DOHH2 (cell line): Measurements from ENCODE around the gene JARID2.

ENCODE experiments used
- H3F3A ChIP-seq: fragments of 200-600 bp; sonication (generic), shearing (Covaris generic); 2 replicates; pipeline ENCODE4 v1.6.0; 2016; ENCODE audit warnings: antibody characterized with exemption, mild to moderate bottlenecking; ENCODE audit not compliant: control insufficient read depth, insufficient read depth
- H3K27ac ChIP-seq: fragments of 200-600 bp; sonication (generic); 2 replicates; pipeline ENCODE4 v1.5.1; 2014; ENCODE audit warnings: low read depth, mild to moderate bottlenecking, low read length, moderate library complexity
- H3K27me3 ChIP-seq: fragments of 200-600 bp; sonication (generic); 2 replicates; pipeline ENCODE4 v1.6.1; 2014; ENCODE audit warnings: mild to moderate bottlenecking, low read length, mixed read lengths; ENCODE audit not compliant: control insufficient read depth
- H3K36me3 ChIP-seq: fragments of 200-600 bp; sonication (generic); 2 replicates; pipeline ENCODE4 v1.6.1; 2014; ENCODE audit warnings: mild to moderate bottlenecking, low read length, moderate library complexity, mixed read lengths; ENCODE audit not compliant: control insufficient read depth
- H3K4me1 ChIP-seq: fragments of 200-600 bp; sonication (generic); 2 replicates; pipeline ENCODE4 v1.6.1; 2014; ENCODE audit warnings: mild to moderate bottlenecking, low read length, mixed read lengths; ENCODE audit not compliant: control insufficient read depth
- H3K4me2 ChIP-seq: fragments of 200-600 bp; sonication (generic); 2 replicates; pipeline ENCODE4 v1.6.0; 2014; ENCODE audit warnings: mild to moderate bottlenecking, low read length, moderate library complexity
- H3K4me3 ChIP-seq: fragments of 200-600 bp; sonication (generic); 2 replicates; pipeline ENCODE4 v1.5.1; 2014; ENCODE audit warnings: mild to moderate bottlenecking, low read length, mixed read lengths
- H3K79me2 ChIP-seq: fragments of 200-600 bp; sonication (generic); 2 replicates; pipeline ENCODE4 v1.6.1; 2014; ENCODE audit warnings: mild to moderate bottlenecking, low read length, mixed read lengths; ENCODE audit not compliant: control insufficient read depth
- H3K9me2 ChIP-seq: fragments of 200-600 bp; sonication (generic); replicated peaks from 2 replicates; pipeline ENCODE4 v1.6.1; 2014; ENCODE audit warnings: mild to moderate bottlenecking, low read length, mixed read lengths; ENCODE audit not compliant: control insufficient read depth
- H3K9me3 ChIP-seq: fragments of 200-600 bp; sonication (generic); 2 replicates; pipeline ENCODE4 v1.6.1; 2014; ENCODE audit warnings: antibody characterized with exemption, low read length, mixed read lengths; ENCODE audit not compliant: control insufficient read depth, insufficient read depth
- H4K20me1 ChIP-seq: fragments of 200-600 bp; sonication (generic); 2 replicates; pipeline ENCODE4 v1.6.0; 2014; ENCODE audit warnings: low read depth, mild to moderate bottlenecking, antibody characterized with exemption, low read length, moderate library complexity; ENCODE audit not compliant: control insufficient read depth, insufficient read depth
- CTCF ChIP-seq: fragments of 200-600 bp; sonication (generic); IDR thresholded peaks from one replicate; pipeline ENCODE4 v1.5.1; 2014; ENCODE audit warnings: antibody characterized with exemption, mild to moderate bottlenecking, low read depth, low read length; ENCODE audit not compliant: poor library complexity, severe bottlenecking
- EZH2phosphoT487 ChIP-seq: fragments of 200-600 bp; sonication (generic); IDR thresholded peaks from 2 replicates; pipeline ENCODE4 v1.6.1; 2017; ENCODE audit warnings: borderline replicate concordance, mild to moderate bottlenecking, antibody characterized with exemption, low read length, moderate library complexity, mixed read lengths

Gene JARID2

DNA sequence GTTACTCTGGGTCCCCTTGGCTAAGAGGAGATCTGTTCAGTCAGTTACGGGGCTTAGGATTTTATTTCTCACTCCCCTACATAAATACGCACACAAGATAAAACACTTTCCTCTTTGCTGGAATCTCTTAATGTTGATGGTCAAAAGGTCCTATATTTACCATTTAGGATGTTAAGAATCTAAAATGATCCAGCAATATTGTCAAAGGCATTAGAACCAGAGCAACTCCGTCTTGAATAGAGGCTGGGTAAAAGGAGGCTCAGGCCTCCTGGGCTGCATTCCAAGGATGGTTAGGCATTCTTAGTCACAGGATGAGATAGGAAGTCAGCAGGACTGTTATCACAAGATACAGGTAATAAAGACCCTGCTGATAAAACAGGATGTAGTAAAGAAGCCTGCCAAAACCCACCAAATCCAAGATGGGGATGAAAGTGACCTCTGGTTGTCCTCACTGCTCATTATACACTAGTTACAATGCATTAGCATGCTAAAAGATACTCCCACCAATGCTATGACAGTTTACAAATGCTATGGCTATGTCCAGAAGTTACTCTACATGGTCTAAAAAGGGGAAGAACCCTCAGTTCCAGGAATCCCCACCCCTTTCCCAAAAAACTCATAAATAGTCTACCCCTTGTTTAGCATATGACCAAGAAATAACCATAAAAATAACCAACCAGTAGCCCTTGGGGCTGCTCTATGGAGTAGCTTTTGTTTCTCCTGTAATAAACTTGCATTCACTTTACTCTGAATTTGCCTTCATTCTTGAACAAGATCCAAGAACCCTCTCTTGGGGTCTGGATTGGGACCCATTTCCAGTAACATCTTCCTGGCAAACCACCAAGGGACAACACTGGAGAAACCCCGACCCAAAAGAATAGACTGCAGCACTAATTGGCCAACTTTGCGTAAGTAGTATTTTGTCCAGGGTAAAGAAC, 309.5 kb downstream of the JARID2 start:
- H3K36me3 ChIP-seq = no peaks in the 10 kb centered on the region
- H3K4me2 ChIP-seq = no peak overlapping the region
- H3K9me3 ChIP-seq = no peaks in the 10 kb centered on the region
- H3K27me3 ChIP-seq = no peaks in the 10 kb centered on the region
- TF ChIP-seq CTCF (no peak), EZH2phosphoT487 (no peak)
- H3K4me3 ChIP-seq = no peak overlapping the region
- no peaks in the 10 kb centered on the region for H3K9me2 ChIP-seq
- peaks cover 5% of the 10 kb centered on the region for H3F3A ChIP-seq
- H3K79me2 ChIP-seq = peaks cover 6% of the 10 kb centered on the region
- H3K27ac ChIP-seq = no peak overlapping the region
- H3K4me1 ChIP-seq = peaks cover 28% of the 10 kb centered on the region
- no peaks in the 10 kb centered on the region for H4K20me1 ChIP-seq

GRCh38 chr6:15556711-15557110, 310.8 kb downstream of the JARID2 start:
- Histone ChIP-seq H3K27me3 (no peaks in the 10 kb centered on the region), H4K20me1 (no peaks in the 10 kb centered on the region), H3K9me3 (no peaks in the 10 kb centered on the region), H3K4me3 (no peak overlapping the region), H3K4me1 (peaks cover 22% of the 10 kb centered on the region), H3K9me2 (no peaks in the 10 kb centered on the region), H3F3A (peaks cover 5% of the 10 kb centered on the region), H3K79me2 (no peaks in the 10 kb centered on the region; the same call in 1 of the 2 replicates), H3K36me3 (no peaks in the 10 kb centered on the region), H3K4me2 (no peak overlapping the region), H3K27ac (no peak overlapping the region)
- TF ChIP-seq CTCF = no peak
- no peak for TF ChIP-seq EZH2phosphoT487

GRCh38 chr6:15557174-15557573, 311.3 kb downstream of the JARID2 start:
- H3K4me3 ChIP-seq = no peak overlapping the region
- no peaks in the 10 kb centered on the region for H4K20me1 ChIP-seq
- H3K9me3 ChIP-seq = no peaks in the 10 kb centered on the region
- H3K36me3 ChIP-seq = no peaks in the 10 kb centered on the region
- H3K4me1 ChIP-seq = peaks cover 17% of the 10 kb centered on the region
- H3K79me2 ChIP-seq = no peaks in the 10 kb centered on the region; the same call in 1 of the 2 replicates
- no peak overlapping the region for H3K27ac ChIP-seq
- no peaks in the 10 kb centered on the region for H3K27me3 ChIP-seq
- H3K9me2 ChIP-seq = no peaks in the 10 kb centered on the region
- peaks cover 5% of the 10 kb centered on the region for H3F3A ChIP-seq
- H3K4me2 ChIP-seq = no peak overlapping the region
- no peak for TF ChIP-seq CTCF
